Aorta (tissue), 5 donors: Measurements from ENCODE around the gene ACOX2. TPM values are rescaled to one million over a fixed set of nuclear protein-coding genes. Genes with fewer than 3 reads are reported as not detected.
A peak's percentile ranks its signal among the peaks of the same experiment; 100 is the strongest.

Experiments
- ATAC-seq: fragments of 200-7000 bp; cut with Tn5 transposase; one replicate; pipeline ENCODE4 v1.9.1; 2022; ENCODE audit warnings: moderate library complexity; ENCODE audit not compliant: low FRiP score
- DNase-seq, 2 donors: peaks; one replicate each; pipeline ENCODE4 v3.0.0-alpha.2; 2020
- H3K27ac ChIP-seq, 2 donors: one replicate each; pipeline ENCODE4 v1.5.1; 2013; ENCODE audit warnings: low read length in 2 of 2, mild to moderate bottlenecking in 2 of 2, moderate library complexity in 2 of 2, control low read depth in 1 of 2, inconsistent platforms in 1 of 2, low read depth in 1 of 2
- H3K27me3 ChIP-seq, 2 donors: one replicate each; pipeline ENCODE4 v1.6.1; 2013; ENCODE audit warnings: control low read depth in 1 of 2, low read length in 1 of 2, mild to moderate bottlenecking in 1 of 2, moderate library complexity in 1 of 2; ENCODE audit not compliant: insufficient read depth in 2 of 2, control insufficient read depth in 1 of 2
- H3K36me3 ChIP-seq, 2 donors: one replicate each; pipeline ENCODE4 v1.6.1; 2013; ENCODE audit warnings: control low read depth in 1 of 2, low read length in 1 of 2, mild to moderate bottlenecking in 1 of 2; ENCODE audit not compliant: insufficient read depth in 2 of 2, control insufficient read depth in 1 of 2
- H3K4me1 ChIP-seq, 2 donors: one replicate each; pipeline ENCODE4 v1.6.1; 2013; ENCODE audit warnings: low read length in 2 of 2, control low read depth in 1 of 2, mild to moderate bottlenecking in 1 of 2, moderate library complexity in 1 of 2; ENCODE audit not compliant: insufficient read depth in 2 of 2, control insufficient read depth in 1 of 2
- H3K4me3 ChIP-seq, 2 donors: one replicate each; pipeline ENCODE4 v1.5.1; 2013; ENCODE audit warnings: low read length in 2 of 2, control low read depth in 1 of 2, mild to moderate bottlenecking in 1 of 2
- H3K9me3 ChIP-seq: one replicate; pipeline ENCODE4 v1.6.1; 2013; ENCODE audit warnings: mild to moderate bottlenecking, low read length; ENCODE audit not compliant: control insufficient read depth
- WGBS, 2 donors: extraction: QIAGEN DNeasy Blood & Tissue Kit; methylation state at CpG; one replicate each; pipeline ENCODE4 v1.1.7; 2013; 5-methylcytosine and 5-hydroxymethylcytosine counted together
- intact Hi-C, 2 donors: fragments of 100-400 bp; cut with DNase I; formaldehyde crosslinking; loops; one replicate each; pipeline versions ENCODE4 v1.14.2 to v1.15.0; 2022
- polyA plus RNA-seq, 2 donors: library from polyadenylated mRNA; stranded (reverse); fragments of 200-250 nt; gene quantifications; one replicate each; pipeline ENCODE4 v1.2.3, GENCODE V29; 2013
- total RNA-seq, 2 donors: library from RNA; stranded (reverse); fragmentation: NEBNext Ultra II Directional; extraction: Animal tissue kit (Norgen Biotek cat#: 25700); gene quantifications; one replicate each; pipeline ENCODE4 v1.2.1, GENCODE V29; 2021
- donor health status: healthy with polysubstance abuse.
- donor health status: Bipolar disorder and iron deficiency.
- donor health status: DM: no; HTN: no; CAD: no.
- donor health status: DM: no; HTN: no; CAD: no.
- donor health status: DM: yes; HTN: yes; CAD: no.

Gene ACOX2
- total and polyA plus RNA-seq, 4 donors, result 10.6 to 68.7 (median 22.2) TPM

GRCh38 chr3:58482917-58483636, 53.9 kb downstream of the ACOX2 start:
- Histone ChIP-seq H3K27ac (no peak overlapping the region), H3K9me3 (peaks cover 3% of the 10 kb centered on the region), H3K4me1 (no peaks in the 10 kb centered on the region), H3K27me3 (no peaks in the 10 kb centered on the region), H3K36me3 (no peaks in the 10 kb centered on the region), H3K4me3 (no peak overlapping the region)
- WGBS, 2 donors, result 56 to 58% methylated on average over 8 of the region's 8 CpGs
- intact Hi-C loops, result no loop called here
- ATAC-seq, result no peak
- DNase-seq, result no peak

DNA sequence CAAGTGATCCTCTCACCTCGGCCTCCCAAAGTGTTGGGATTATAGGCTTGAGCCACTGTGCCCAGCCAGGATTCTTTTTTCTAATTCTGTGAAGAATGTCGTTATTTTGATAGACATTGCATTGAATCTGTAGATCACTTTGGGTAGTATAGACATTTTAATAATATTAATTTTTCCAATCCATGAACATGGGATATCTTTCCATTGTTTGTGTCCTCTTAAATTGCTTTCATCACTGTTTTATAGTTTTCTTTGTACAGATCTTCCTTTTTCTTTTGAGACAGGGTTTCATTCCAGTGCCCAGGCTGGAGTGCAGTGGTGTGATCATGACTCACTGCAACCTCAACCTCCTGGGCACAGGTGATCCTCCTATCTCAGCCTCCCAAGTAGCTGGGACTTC, 56.7 kb downstream of the ACOX2 start:
- DNase-seq (no peak), ATAC-seq (no peak)
- Histone ChIP-seq H3K4me1 (no peaks in the 10 kb centered on the region), H3K27ac (no peak overlapping the region), H3K27me3 (no peaks in the 10 kb centered on the region), H3K4me3 (no peak overlapping the region), H3K36me3 (no peaks in the 10 kb centered on the region), H3K9me3 (peaks cover 3% of the 10 kb centered on the region)
- intact Hi-C loops, result no loop called here
- WGBS, 2 donors, result 90 to 95% methylated on average over 2 of the region's 2 CpGs

DNA sequence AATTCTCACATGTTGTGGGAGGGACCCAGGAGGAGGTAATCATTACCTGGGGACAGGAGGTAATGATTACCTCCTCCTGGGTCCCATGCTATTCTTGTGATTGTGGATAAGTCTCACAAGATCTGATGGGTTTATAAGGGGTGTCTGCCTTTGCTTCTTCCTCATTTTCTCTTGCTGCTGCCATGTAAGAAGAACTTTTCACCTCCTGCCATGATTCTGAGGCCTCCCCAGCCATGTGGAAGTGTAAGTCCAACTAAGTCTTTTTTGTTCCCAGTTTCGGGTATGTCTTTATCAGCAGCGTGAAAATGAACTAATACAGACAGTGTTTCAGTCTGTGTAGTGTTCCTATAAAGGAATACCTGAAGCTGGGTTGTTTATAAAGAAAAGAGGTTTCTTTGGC, 58.2 kb downstream of the ACOX2 start:
- no peaks in the 10 kb centered on the region for H3K27me3 ChIP-seq
- peaks cover 3% of the 10 kb centered on the region for H3K9me3 ChIP-seq
- intact Hi-C loops, result no loop called here
- H3K4me1 ChIP-seq, result no peaks in the 10 kb centered on the region
- no peak for DNase-seq
- no peak overlapping the region for H3K4me3 ChIP-seq
- ATAC-seq, result no peak
- WGBS, 2 donors, result 76 to 83% methylated on average over 2 of the region's 2 CpGs
- H3K27ac ChIP-seq, result no peak overlapping the region
- no peaks in the 10 kb centered on the region for H3K36me3 ChIP-seq

- peaks cover 3% of the 10 kb centered on the region for H3K9me3 ChIP-seq
- ATAC-seq (no peak), DNase-seq (no peak)
- H3K4me1 ChIP-seq, result no peaks in the 10 kb centered on the region
- H3K27me3 ChIP-seq, result no peaks in the 10 kb centered on the region
- intact Hi-C loops, result no loop called here
- no peak overlapping the region for H3K27ac ChIP-seq
- no peaks in the 10 kb centered on the region for H3K36me3 ChIP-seq
- no peak overlapping the region for H3K4me3 ChIP-seq
- WGBS, 2 donors, result 49 to 63% methylated on average over 3 of the region's 3 CpGs
Observed at GRCh38 chr3:58474967-58475578, 61.9 kb downstream of the ACOX2 start.

- no peak for ATAC-seq
Observed at GRCh38 chr3:58474348-58474911, 62.6 kb downstream of the ACOX2 start.

GRCh38 chr3:58473275-58473674, 63.7 kb downstream of the ACOX2 start:
- Histone ChIP-seq H3K4me3 (no peak overlapping the region), H3K36me3 (no peaks in the 10 kb centered on the region), H3K9me3 (no peaks in the 10 kb centered on the region), H3K27ac (no peak overlapping the region), H3K4me1 (no peaks in the 10 kb centered on the region), H3K27me3 (no peaks in the 10 kb centered on the region)
- WGBS, 2 donors, result 64 to 65% methylated on average over 1 of the region's 1 CpG
- intact Hi-C loops, result no loop called here
- no peak for ATAC-seq
- no peak for DNase-seq

More at GRCh38 chr3:58474348-58474911, 62.6 kb downstream of the ACOX2 start:
- DNase-seq, result no peak
- no peaks in the 10 kb centered on the region for H3K4me1 ChIP-seq
- no peak overlapping the region for H3K4me3 ChIP-seq
- H3K9me3 ChIP-seq, result peaks cover 3% of the 10 kb centered on the region
- intact Hi-C loops, result no loop called here
- H3K27ac ChIP-seq, result no peak overlapping the region
- WGBS, 2 donors, result 96 to 98% methylated on average over 1 of the region's 1 CpG
- no peaks in the 10 kb centered on the region for H3K27me3 ChIP-seq
- no peaks in the 10 kb centered on the region for H3K36me3 ChIP-seq

- no peaks in the 10 kb centered on the region for H3K9me3 ChIP-seq
- no peak overlapping the region for H3K4me3 ChIP-seq
- ATAC-seq, result peak; percentile 26
- no peaks in the 10 kb centered on the region for H3K4me1 ChIP-seq
- no peaks in the 10 kb centered on the region for H3K36me3 ChIP-seq
- no peak overlapping the region for H3K27ac ChIP-seq
- no peaks in the 10 kb centered on the region for H3K27me3 ChIP-seq
- 64 to 66% methylated on average over 10 of the region's 10 CpGs for WGBS, 2 donors
- intact Hi-C loops, result no loop called here
- DNase-seq, result no peak
Observed at GRCh38 chr3:58471025-58471887, 65.7 kb downstream of the ACOX2 start.

DNA sequence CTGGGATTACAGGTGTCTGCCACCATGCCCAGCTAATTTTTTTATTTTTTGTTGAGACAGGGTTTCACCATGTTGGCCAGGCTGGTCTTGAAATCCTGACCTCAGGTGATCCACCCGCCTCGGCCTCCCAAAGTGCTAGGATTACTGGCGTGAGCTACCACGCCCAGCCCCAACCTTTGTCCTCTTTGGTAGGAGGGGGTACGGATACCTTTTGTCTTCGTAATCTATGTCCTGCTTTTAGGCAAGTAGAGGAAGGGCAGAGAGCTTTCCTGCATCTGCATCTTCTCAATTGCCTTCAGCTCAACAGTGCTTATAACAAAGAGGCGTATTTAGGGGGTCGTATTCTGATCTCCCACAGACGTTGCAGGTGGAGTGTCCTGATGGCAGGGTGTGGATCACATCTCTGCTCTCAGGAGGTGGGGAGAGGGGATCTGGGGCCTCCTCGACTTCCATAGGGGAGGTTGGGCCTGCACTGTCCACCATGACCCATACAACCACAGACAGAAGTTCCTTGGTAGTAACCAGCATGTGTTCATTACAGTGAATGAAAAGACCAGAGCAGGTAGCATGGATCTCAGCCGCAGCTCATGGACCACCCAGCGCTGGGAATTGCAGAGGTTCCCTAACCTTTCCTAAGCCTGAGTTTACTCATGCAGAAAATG, 66.5 kb downstream of the ACOX2 start:
- Histone ChIP-seq H3K4me3 (no peak overlapping the region), H3K9me3 (no peaks in the 10 kb centered on the region), H3K27ac (no peak overlapping the region), H3K27me3 (no peaks in the 10 kb centered on the region), H3K4me1 (no peaks in the 10 kb centered on the region), H3K36me3 (no peaks in the 10 kb centered on the region)
- 90 to 92% methylated on average over 12 of the region's 12 CpGs for WGBS, 2 donors
- no peak for ATAC-seq
- intact Hi-C loops, result no loop called here
- DNase-seq, result no peak
